ENCODE data around the gene OBSCN. TPM values are rescaled to one million over a fixed set of nuclear protein-coding genes. Genes with fewer than 3 reads are reported as not detected.

OBSCN gene
- total RNA-seq, 1 experiment from 2014 or later: 0.87 TPM

- no peaks in the 10 kb centered on the region for H3K9me3 ChIP-seq (replicated peaks)
- peak in 1 of 2 experiments; percentile 34 for DNase-seq (ENCODE audit: low read depth in 1 of 2, low spot score in 2 of 2)
- H3K4me3 ChIP-seq: no peak overlapping the region
- H3K36me3 ChIP-seq: no peaks in the 10 kb centered on the region
- 0 out of 2 replicates have a peak, but pooled peaks cover 3% of the 10 kb centered on the region for H3K27me3 ChIP-seq (replicated peaks)
- H3K4me1 ChIP-seq (replicated peaks): 0 out of 2 replicates have a peak, but pooled peaks cover 3% of the 10 kb centered on the region
- H3K27ac ChIP-seq: no peak overlapping the region
Measured at GRCh38 chr1:228208831-228209551, 1.1 kb downstream of the OBSCN start.

GRCh38 chr1:228209657-228210056 is 1.8 kb downstream of the OBSCN start:
- no peaks in the 10 kb centered on the region for H3K36me3 ChIP-seq
- H3K4me1 ChIP-seq (replicated peaks): 0 out of 2 replicates have a peak, but pooled peaks cover 3% of the 10 kb centered on the region
- no peaks in the 10 kb centered on the region for H3K27me3 ChIP-seq (replicated peaks)
- no peak for DNase-seq (ENCODE audit: low read depth in 1 of 2, low spot score in 2 of 2)
- H3K27ac ChIP-seq: no peak overlapping the region
- H3K9me3 ChIP-seq (replicated peaks): no peaks in the 10 kb centered on the region
- H3K4me3 ChIP-seq: no peak overlapping the region

GRCh38 chr1:228210076-228210651 is 2.3 kb downstream of the OBSCN start:
- DNase-seq (ENCODE audit: low read depth in 1 of 2, low spot score in 2 of 2): no peak
- Histone ChIP-seq H3K27me3 (replicated peaks) (no peaks in the 10 kb centered on the region), H3K36me3 (no peaks in the 10 kb centered on the region), H3K4me3 (no peak overlapping the region), H3K4me1 (replicated peaks) (0 out of 2 replicates have a peak, but pooled peaks cover 3% of the 10 kb centered on the region), H3K27ac (no peak overlapping the region), H3K9me3 (replicated peaks) (no peaks in the 10 kb centered on the region)

GRCh38 chr1:228210712-228211530 is 3.1 kb downstream of the OBSCN start:
- no peak for DNase-seq (ENCODE audit: low read depth in 1 of 2, low spot score in 2 of 2)
- H3K4me3 ChIP-seq: no peak overlapping the region
- H3K27ac ChIP-seq: no peak overlapping the region
- H3K9me3 ChIP-seq (replicated peaks): no peaks in the 10 kb centered on the region
- H3K36me3 ChIP-seq: no peaks in the 10 kb centered on the region
- 0 out of 2 replicates have a peak, but pooled peaks cover 3% of the 10 kb centered on the region for H3K4me1 ChIP-seq (replicated peaks)
- H3K27me3 ChIP-seq (replicated peaks): no peaks in the 10 kb centered on the region

- no peak for DNase-seq (ENCODE audit: low read depth in 1 of 2, low spot score in 2 of 2)
- Histone ChIP-seq H3K27me3 (replicated peaks) (no peaks in the 10 kb centered on the region), H3K9me3 (replicated peaks) (no peaks in the 10 kb centered on the region), H3K36me3 (no peaks in the 10 kb centered on the region), H3K27ac (no peak overlapping the region), H3K4me3 (no peak overlapping the region), H3K4me1 (replicated peaks) (0 out of 2 replicates have a peak, but pooled peaks cover 3% of the 10 kb centered on the region)
Measured at GRCh38 chr1:228211531-228212414, 3.9 kb downstream of the OBSCN start.

- Histone ChIP-seq H3K4me1 (replicated peaks) (0 out of 2 replicates have a peak, but pooled peaks cover 3% of the 10 kb centered on the region), H3K27me3 (replicated peaks) (no peaks in the 10 kb centered on the region), H3K27ac (no peak overlapping the region), H3K4me3 (no peak overlapping the region), H3K9me3 (replicated peaks) (no peaks in the 10 kb centered on the region), H3K36me3 (no peaks in the 10 kb centered on the region)
- no peak for DNase-seq (ENCODE audit: low read depth in 1 of 2, low spot score in 2 of 2)
Measured at GRCh38 chr1:228212415-228212965, 4.6 kb downstream of the OBSCN start.

GRCh38 chr1:228212966-228213844 is 5.4 kb downstream of the OBSCN start:
- no peaks in the 10 kb centered on the region for H3K27me3 ChIP-seq (replicated peaks)
- no peaks in the 10 kb centered on the region for H3K9me3 ChIP-seq (replicated peaks)
- no peaks in the 10 kb centered on the region for H3K36me3 ChIP-seq
- H3K27ac ChIP-seq: no peak overlapping the region
- H3K4me1 ChIP-seq (replicated peaks): 0 out of 2 replicates have a peak, but pooled peaks cover 3% of the 10 kb centered on the region
- peak overlapping the region; percentile 23 for H3K4me3 ChIP-seq
- DNase-seq (ENCODE audit: low read depth in 1 of 2, low spot score in 2 of 2): peak; percentile 50 to 81

- Histone ChIP-seq H3K4me3 (no peak overlapping the region), H3K27me3 (replicated peaks) (no peaks in the 10 kb centered on the region), H3K9me3 (replicated peaks) (no peaks in the 10 kb centered on the region), H3K36me3 (no peaks in the 10 kb centered on the region), H3K27ac (no peak overlapping the region), H3K4me1 (replicated peaks) (0 out of 2 replicates have a peak, but pooled peaks cover 3% of the 10 kb centered on the region)
- DNase-seq (ENCODE audit: low read depth in 1 of 2, low spot score in 2 of 2): no peak
Measured at GRCh38 chr1:228213917-228214808, 6.3 kb downstream of the OBSCN start.

- H3K9me3 ChIP-seq (replicated peaks): no peaks in the 10 kb centered on the region
- 0 out of 2 replicates have a peak, but pooled peaks cover 3% of the 10 kb centered on the region for H3K4me1 ChIP-seq (replicated peaks)
- no peaks in the 10 kb centered on the region for H3K36me3 ChIP-seq
- peak in 1 of 2 experiments; percentile 38 for DNase-seq (ENCODE audit: low read depth in 1 of 2, low spot score in 2 of 2)
- H3K4me3 ChIP-seq: no peak overlapping the region
- H3K27me3 ChIP-seq (replicated peaks): no peaks in the 10 kb centered on the region
- H3K27ac ChIP-seq: no peak overlapping the region
Measured at GRCh38 chr1:228214921-228215662, 7.2 kb downstream of the OBSCN start.

GRCh38 chr1:228215663-228216116 is 7.8 kb downstream of the OBSCN start:
- H3K4me3 ChIP-seq: no peak overlapping the region
- no peaks in the 10 kb centered on the region for H3K27me3 ChIP-seq (replicated peaks)
- 0 out of 2 replicates have a peak, but pooled peaks cover 3% of the 10 kb centered on the region for H3K4me1 ChIP-seq (replicated peaks)
- DNase-seq (ENCODE audit: low read depth in 1 of 2, low spot score in 2 of 2): no peak
- H3K27ac ChIP-seq: no peak overlapping the region
- H3K36me3 ChIP-seq: no peaks in the 10 kb centered on the region
- H3K9me3 ChIP-seq (replicated peaks): no peaks in the 10 kb centered on the region

Data from SJSA1 (cell line).